ENCODE results near the gene TCEAL3.

TCEAL3 gene

DNA sequence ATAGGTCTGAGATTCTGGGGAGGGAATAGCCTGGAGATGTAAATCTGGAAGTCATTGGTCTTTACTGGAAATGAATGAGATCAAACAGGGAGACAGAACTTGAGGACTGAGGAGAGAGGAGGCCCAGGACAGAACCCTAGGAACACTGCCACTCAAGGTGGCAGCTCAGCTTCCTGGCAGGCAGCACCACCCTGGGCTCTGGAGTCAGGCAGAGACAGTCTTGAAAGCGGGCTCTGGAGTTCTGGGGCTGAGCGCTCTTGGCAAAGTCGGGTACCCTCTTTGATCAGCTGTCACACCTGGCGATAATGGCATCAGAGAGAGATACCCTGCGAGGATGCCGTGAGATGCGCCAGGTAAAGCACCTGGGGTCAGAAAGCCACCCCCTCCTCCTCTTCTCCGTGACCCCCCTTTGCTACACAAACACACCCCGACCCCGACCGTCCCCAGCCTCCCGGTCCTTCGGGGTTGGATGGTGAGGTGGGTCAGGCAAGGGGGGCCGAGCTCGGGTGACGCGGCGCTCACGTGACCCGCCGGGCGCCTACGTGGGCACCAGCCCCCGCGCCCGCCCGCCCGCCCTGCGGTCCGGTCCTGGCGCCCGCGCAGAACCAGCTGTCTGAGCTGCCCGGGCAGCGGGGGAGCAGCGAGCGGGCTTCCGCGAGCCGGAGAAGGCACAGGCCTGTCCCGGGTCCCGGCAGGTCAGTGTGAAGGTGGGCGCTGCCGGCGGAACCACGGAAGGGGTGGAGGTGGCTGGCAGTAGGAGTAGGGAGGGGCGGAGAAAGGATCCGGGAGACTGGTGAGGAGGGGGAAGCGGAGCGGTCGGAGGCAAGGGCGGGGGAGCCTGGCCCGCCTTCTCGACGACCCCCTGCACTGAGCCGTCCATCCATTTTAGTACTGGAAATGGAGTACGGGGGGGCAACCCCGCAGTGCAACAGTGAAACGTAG lies at the start of gene TCEAL3:
TCEAL3 (plus strand) TSS at position 600 of the 942 bp plus-strand sequence. CDS start 1,102 bp downstream, outside the sequence.
- Histone ChIP-seq H3K9ac (no peak within 1 kb of the TSS; the same call in 1 of the 2 replicates), H3K27ac (no peak within 1 kb of the TSS), H3K4me2 (peak within 1 kb of the TSS; percentile 48; the same call in 1 of the 2 replicates), H2AFZ (ENCODE audit: low read depth) (peak within 1 kb of the TSS; percentile 22; the same call in 1 of the 2 replicates), H3K4me3 (IDR thresholded peaks at IDR 0.05; ENCODE audit: insufficient read depth, low read depth, low read length) (no peak within 1 kb of the TSS), H3K27me3 (ENCODE audit: insufficient read depth, low read depth) (no peaks in the 10 kb centered on the region), H4K20me1 (ENCODE audit: insufficient read depth) (no peaks in the 10 kb centered on the region), H3K79me2 (ENCODE audit: insufficient read depth, low read depth) (no peaks in the 10 kb centered on the region), H3K4me1 (ENCODE audit: low read depth, poor library complexity, severe bottlenecking) (peaks cover 3% of the 10 kb centered on the region), H3K36me3 (ENCODE audit: insufficient read depth) (no peaks in the 10 kb centered on the region)
- no peak for TF ChIP-seq CTCF (conservative IDR thresholded peaks at IDR 0.05; ENCODE audit: low read depth, low read length)

DNA sequence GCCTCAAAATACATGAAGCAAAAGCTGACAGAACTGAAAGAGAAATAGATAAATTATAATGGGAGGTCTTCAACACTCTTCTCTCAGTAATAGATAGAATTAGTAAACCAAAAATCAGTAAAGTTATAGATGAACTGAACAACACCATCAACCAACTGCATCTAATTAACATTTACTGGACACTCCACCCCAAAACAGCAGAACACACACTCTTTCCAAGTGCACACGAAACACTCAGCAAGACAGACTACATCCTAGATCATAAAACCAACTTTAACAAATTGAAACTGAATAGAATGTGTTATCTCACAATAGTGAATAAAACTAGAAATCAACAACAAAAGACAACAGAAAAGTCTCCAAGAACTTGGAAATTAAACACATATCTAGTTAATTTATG lies 47.5 kb upstream of the TCEAL3 start:
- no peaks in the 10 kb centered on the region for H3K79me2 ChIP-seq (ENCODE audit: insufficient read depth, low read depth)
- H3K4me3 ChIP-seq (IDR thresholded peaks at IDR 0.05; ENCODE audit: insufficient read depth, low read depth, low read length): no peak overlapping the region
- H3K27ac ChIP-seq: no peak overlapping the region
- no peaks in the 10 kb centered on the region for H4K20me1 ChIP-seq (ENCODE audit: insufficient read depth)
- no peak overlapping the region for H3K4me2 ChIP-seq
- no peak overlapping the region for H2AFZ ChIP-seq (ENCODE audit: low read depth)
- no peaks in the 10 kb centered on the region for H3K27me3 ChIP-seq (ENCODE audit: insufficient read depth, low read depth)
- no peak for TF ChIP-seq CTCF (conservative IDR thresholded peaks at IDR 0.05; ENCODE audit: low read depth, low read length)
- peaks cover 28% of the 10 kb centered on the region for H3K4me1 ChIP-seq (ENCODE audit: low read depth, poor library complexity, severe bottlenecking)
- H3K36me3 ChIP-seq (ENCODE audit: insufficient read depth): no peaks in the 10 kb centered on the region
- H3K9ac ChIP-seq: no peak overlapping the region

DNA sequence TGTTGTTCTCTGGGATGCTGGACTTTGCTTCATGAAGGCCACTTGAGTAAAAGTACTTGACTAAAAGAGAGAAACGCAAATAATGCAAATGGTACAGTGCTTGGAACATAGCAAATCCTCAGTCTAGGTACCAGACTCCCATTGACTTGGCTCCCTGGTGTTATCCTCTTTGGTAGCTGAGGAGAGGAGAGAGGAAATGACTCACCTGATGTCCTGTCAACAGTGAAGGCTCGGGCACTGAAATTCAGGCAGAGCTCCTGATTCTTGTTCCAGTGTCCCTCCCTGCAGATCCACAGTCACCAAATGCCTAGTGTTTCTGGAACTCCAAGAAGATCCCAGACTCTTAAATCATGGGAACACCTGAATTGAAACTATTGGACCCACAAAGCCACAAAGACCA lies 45.0 kb upstream of the TCEAL3 start:
- peaks cover 9% of the 10 kb centered on the region for H3K4me1 ChIP-seq (ENCODE audit: low read depth, poor library complexity, severe bottlenecking)
- no peak for TF ChIP-seq CTCF (conservative IDR thresholded peaks at IDR 0.05; ENCODE audit: low read depth, low read length)
- no peaks in the 10 kb centered on the region for H3K27me3 ChIP-seq (ENCODE audit: insufficient read depth, low read depth)
- no peaks in the 10 kb centered on the region for H3K36me3 ChIP-seq (ENCODE audit: insufficient read depth)
- H3K27ac ChIP-seq: no peak overlapping the region
- H3K79me2 ChIP-seq (ENCODE audit: insufficient read depth, low read depth): no peaks in the 10 kb centered on the region
- H3K4me2 ChIP-seq: no peak overlapping the region
- no peak overlapping the region for H3K4me3 ChIP-seq (IDR thresholded peaks at IDR 0.05; ENCODE audit: insufficient read depth, low read depth, low read length)
- H3K9ac ChIP-seq: no peak overlapping the region
- no peaks in the 10 kb centered on the region for H4K20me1 ChIP-seq (ENCODE audit: insufficient read depth)
- H2AFZ ChIP-seq (ENCODE audit: low read depth): no peak overlapping the region

GRCh38 chrX:103565197-103565596 lies 42.6 kb upstream of the TCEAL3 start:
- no peaks in the 10 kb centered on the region for H4K20me1 ChIP-seq (ENCODE audit: insufficient read depth)
- H3K36me3 ChIP-seq (ENCODE audit: insufficient read depth): no peaks in the 10 kb centered on the region
- TF ChIP-seq CTCF (conservative IDR thresholded peaks at IDR 0.05; ENCODE audit: low read depth, low read length): no peak
- H2AFZ ChIP-seq (ENCODE audit: low read depth): no peak overlapping the region
- H3K4me3 ChIP-seq (IDR thresholded peaks at IDR 0.05; ENCODE audit: insufficient read depth, low read depth, low read length): no peak overlapping the region
- no peaks in the 10 kb centered on the region for H3K27me3 ChIP-seq (ENCODE audit: insufficient read depth, low read depth)
- no peak overlapping the region for H3K4me2 ChIP-seq
- no peaks in the 10 kb centered on the region for H3K79me2 ChIP-seq (ENCODE audit: insufficient read depth, low read depth)
- no peak overlapping the region for H3K9ac ChIP-seq
- no peaks in the 10 kb centered on the region for H3K4me1 ChIP-seq (ENCODE audit: low read depth, poor library complexity, severe bottlenecking)
- no peak overlapping the region for H3K27ac ChIP-seq
